Stimulated activated naive CD8-positive, alpha-beta T cell treated with anti-CD3 and anti-CD28 coated beads, Interleukin-15, amount 100 ng/mL, for 72 hours (primary cell): Measurements from ENCODE around the gene SHANK2.

Experiments used
- ATAC-seq: fragments of 150-1000 bp; cut with Tn5 transposase; 2 replicates; pipeline ENCODE4 v1.10.0; 2021; ENCODE audit warnings: mild to moderate bottlenecking, moderate library complexity
- DNase-seq, 2 donors: peaks; one replicate each; pipeline ENCODE4 v3.0.0; 2021 to 2022
- H3K27ac Mint-ChIP-seq, 2 donors: one replicate each; pipeline ENCODE4 v1.8.0; 2022; ENCODE audit warnings: mild to moderate bottlenecking in 2 of 2, mixed read lengths in 2 of 2, moderate library complexity in 2 of 2
- H3K27me3 Mint-ChIP-seq: one replicate; pipeline ENCODE4 v1.8.0; 2022; ENCODE audit warnings: mixed read lengths
- H3K4me1 Mint-ChIP-seq: one replicate; pipeline ENCODE4 v1.8.0; 2022; ENCODE audit warnings: mild to moderate bottlenecking, mixed read lengths
- H3K4me3 Mint-ChIP-seq, 2 donors: one replicate each; pipeline ENCODE4 v1.8.0; 2022; ENCODE audit warnings: mild to moderate bottlenecking in 2 of 2, mixed read lengths in 2 of 2, moderate library complexity in 1 of 2
- H3K9me3 Mint-ChIP-seq, 2 donors: one replicate each; pipeline ENCODE4 v1.8.0; 2022; ENCODE audit warnings: mixed read lengths in 2 of 2

SHANK2 gene

GRCh38 chr11:71222318-71223080, 29.9 kb downstream of the SHANK2 start:
- H3K4me3 Mint-ChIP-seq = no peak overlapping the region
- H3K9me3 Mint-ChIP-seq = peaks cover 13 to 16% of the 10 kb centered on the region in 2 donors
- no peak overlapping the region for H3K27ac Mint-ChIP-seq
- peaks cover under 1% of the 10 kb centered on the region for H3K27me3 Mint-ChIP-seq
- no peaks in the 10 kb centered on the region for H3K4me1 Mint-ChIP-seq
- ATAC-seq = no peak
- no peak for DNase-seq

- no peak for ATAC-seq
- Mint-ChIP-seq H3K27ac (no peak overlapping the region), H3K4me3 (no peak overlapping the region), H3K9me3 (peaks cover 7 to 10% of the 10 kb centered on the region in 2 donors), H3K27me3 (no peaks in the 10 kb centered on the region), H3K4me1 (no peaks in the 10 kb centered on the region)
- no peak for DNase-seq
These were observed 30.6 kb downstream of the SHANK2 start for GRCh38 chr11:71221821-71222220.

- Mint-ChIP-seq H3K9me3 (peaks cover 4 to 5% of the 10 kb centered on the region in 2 donors), H3K27me3 (peaks cover under 1% of the 10 kb centered on the region), H3K4me3 (no peak overlapping the region), H3K4me1 (no peaks in the 10 kb centered on the region), H3K27ac (no peak overlapping the region)
- DNase-seq (no peak), ATAC-seq (no peak)
These were observed 31.2 kb downstream of the SHANK2 start for GRCh38 chr11:71221201-71221600.

GRCh38 chr11:71218789-71219499, 33.4 kb downstream of the SHANK2 start:
- Mint-ChIP-seq H3K4me1 (no peaks in the 10 kb centered on the region), H3K9me3 (no peaks in the 10 kb centered on the region), H3K27me3 (peaks cover 17% of the 10 kb centered on the region), H3K4me3 (no peak overlapping the region), H3K27ac (peak overlapping the region in 1 of 2 donors; percentile 31)
- no peak for ATAC-seq
- no peak for DNase-seq

GRCh38 chr11:71215425-71215965, 36.9 kb downstream of the SHANK2 start:
- Mint-ChIP-seq H3K9me3 (no peaks in the 10 kb centered on the region), H3K27ac (no peak overlapping the region), H3K4me3 (no peak overlapping the region), H3K27me3 (peaks cover 30% of the 10 kb centered on the region), H3K4me1 (no peaks in the 10 kb centered on the region)
- ATAC-seq (no peak), DNase-seq (no peak)

GRCh38 chr11:71214553-71215424, 37.6 kb downstream of the SHANK2 start:
- Mint-ChIP-seq H3K9me3 (no peaks in the 10 kb centered on the region), H3K4me3 (no peak overlapping the region), H3K27me3 (peaks cover 30% of the 10 kb centered on the region), H3K4me1 (no peaks in the 10 kb centered on the region), H3K27ac (no peak overlapping the region)
- no peak for ATAC-seq
- DNase-seq = no peak

- H3K27ac Mint-ChIP-seq = peak overlapping the region in 1 of 2 donors; percentile 14
These were observed 38.5 kb downstream of the SHANK2 start for GRCh38 chr11:71213696-71214552.

GRCh38 chr11:71212871-71213559, 39.4 kb downstream of the SHANK2 start:
- no peak for DNase-seq
- H3K27ac Mint-ChIP-seq = no peak overlapping the region
- H3K27me3 Mint-ChIP-seq = peaks cover 30% of the 10 kb centered on the region
- no peak overlapping the region for H3K4me3 Mint-ChIP-seq
- no peak for ATAC-seq
- peaks cover 0 to 5% of the 10 kb centered on the region in 2 donors for H3K9me3 Mint-ChIP-seq
- no peaks in the 10 kb centered on the region for H3K4me1 Mint-ChIP-seq

More at GRCh38 chr11:71213696-71214552, 38.5 kb downstream of the SHANK2 start:
- DNase-seq (no peak), ATAC-seq (no peak)
- Mint-ChIP-seq H3K4me3 (no peak overlapping the region), H3K4me1 (no peaks in the 10 kb centered on the region), H3K9me3 (no peaks in the 10 kb centered on the region), H3K27me3 (peaks cover 30% of the 10 kb centered on the region)

GRCh38 chr11:71211631-71212030, 40.7 kb downstream of the SHANK2 start:
- Mint-ChIP-seq H3K4me3 (no peak overlapping the region), H3K27ac (no peak overlapping the region), H3K27me3 (peaks cover 32% of the 10 kb centered on the region), H3K4me1 (no peaks in the 10 kb centered on the region), H3K9me3 (peaks cover 0 to 8% of the 10 kb centered on the region in 2 donors)
- ATAC-seq = no peak
- no peak for DNase-seq

- ATAC-seq = no peak
- DNase-seq = no peak
- H3K27ac Mint-ChIP-seq = peak overlapping the region in 1 of 2 donors; percentile 12
- no peaks in the 10 kb centered on the region for H3K4me1 Mint-ChIP-seq
- H3K4me3 Mint-ChIP-seq = no peak overlapping the region
- peaks cover 0 to 8% of the 10 kb centered on the region in 2 donors for H3K9me3 Mint-ChIP-seq
- H3K27me3 Mint-ChIP-seq = peaks cover 35% of the 10 kb centered on the region
These were observed 41.5 kb downstream of the SHANK2 start for GRCh38 chr11:71210861-71211260.

GRCh38 chr11:71209656-71210055, 42.7 kb downstream of the SHANK2 start:
- H3K9me3 Mint-ChIP-seq = peaks cover 0 to 8% of the 10 kb centered on the region in 2 donors
- no peak overlapping the region for H3K4me3 Mint-ChIP-seq
- no peak for DNase-seq
- no peak overlapping the region for H3K27ac Mint-ChIP-seq
- no peak for ATAC-seq
- peaks cover 29% of the 10 kb centered on the region for H3K27me3 Mint-ChIP-seq
- H3K4me1 Mint-ChIP-seq = no peaks in the 10 kb centered on the region

- Mint-ChIP-seq H3K4me3 (no peak overlapping the region), H3K9me3 (peaks cover 0 to 8% of the 10 kb centered on the region in 2 donors), H3K4me1 (no peaks in the 10 kb centered on the region), H3K27ac (no peak overlapping the region), H3K27me3 (peaks cover 25% of the 10 kb centered on the region)
- no peak for DNase-seq
- no peak for ATAC-seq
These were observed 43.2 kb downstream of the SHANK2 start for GRCh38 chr11:71209181-71209580.

GRCh38 chr11:71208011-71208774, 44.2 kb downstream of the SHANK2 start:
- no peak for DNase-seq
- no peak overlapping the region for H3K27ac Mint-ChIP-seq

More at GRCh38 chr11:71208011-71208774, 44.2 kb downstream of the SHANK2 start:
- Mint-ChIP-seq H3K9me3 (peaks cover 0 to 8% of the 10 kb centered on the region in 2 donors), H3K4me3 (no peak overlapping the region), H3K27me3 (peaks cover 22% of the 10 kb centered on the region), H3K4me1 (no peaks in the 10 kb centered on the region)
- no peak for ATAC-seq
